ENCODE data around the gene FYCO1.

DNA sequence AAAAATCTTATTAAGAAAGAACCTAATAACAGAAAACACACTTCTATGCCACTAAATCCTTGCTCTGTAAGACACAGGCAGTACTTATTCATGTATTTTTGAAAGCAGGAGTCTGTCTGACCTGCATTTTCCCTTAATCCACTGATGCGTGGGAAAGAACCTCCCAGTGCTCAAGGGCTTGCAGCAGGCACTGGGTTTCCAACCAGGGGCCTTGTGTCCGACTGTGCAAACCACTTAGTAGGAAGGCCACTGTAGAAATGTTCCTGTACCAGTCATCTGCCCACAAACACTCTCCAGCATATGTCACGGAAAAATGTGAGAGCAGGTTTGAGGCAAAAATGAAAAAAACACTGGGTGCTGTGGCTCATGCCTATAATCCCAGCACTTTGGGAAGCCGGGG is 39.9 kb downstream of the FYCO1 start:
- TF ChIP-seq, protein P1, sequence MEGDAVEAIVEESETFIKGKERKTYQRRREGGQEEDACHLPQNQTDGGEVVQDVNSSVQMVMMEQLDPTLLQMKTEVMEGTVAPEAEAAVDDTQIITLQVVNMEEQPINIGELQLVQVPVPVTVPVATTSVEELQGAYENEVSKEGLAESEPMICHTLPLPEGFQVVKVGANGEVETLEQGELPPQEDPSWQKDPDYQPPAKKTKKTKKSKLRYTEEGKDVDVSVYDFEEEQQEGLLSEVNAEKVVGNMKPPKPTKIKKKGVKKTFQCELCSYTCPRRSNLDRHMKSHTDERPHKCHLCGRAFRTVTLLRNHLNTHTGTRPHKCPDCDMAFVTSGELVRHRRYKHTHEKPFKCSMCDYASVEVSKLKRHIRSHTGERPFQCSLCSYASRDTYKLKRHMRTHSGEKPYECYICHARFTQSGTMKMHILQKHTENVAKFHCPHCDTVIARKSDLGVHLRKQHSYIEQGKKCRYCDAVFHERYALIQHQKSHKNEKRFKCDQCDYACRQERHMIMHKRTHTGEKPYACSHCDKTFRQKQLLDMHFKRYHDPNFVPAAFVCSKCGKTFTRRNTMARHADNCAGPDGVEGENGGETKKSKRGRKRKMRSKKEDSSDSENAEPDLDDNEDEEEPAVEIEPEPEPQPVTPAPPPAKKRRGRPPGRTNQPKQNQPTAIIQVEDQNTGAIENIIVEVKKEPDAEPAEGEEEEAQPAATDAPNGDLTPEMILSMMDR (optimal IDR thresholded peaks at IDR 0.05 in 1 of 3, IDR thresholded peaks at IDR 0.05 in 1 of 3, conservative IDR thresholded peaks at IDR 0.05 in 1 of 3; ENCODE audit: extremely low read depth in 1 of 3, insufficient read depth in 2 of 3, low read length in 3 of 3): no peak
- no peak for TF ChIP-seq EZH2 (IDR thresholded peaks at IDR 0.05; ENCODE audit: low read length)
